DND-41 (cell line): ENCODE data around the gene PISD.

Source experiments
- CTCF ChIP-seq: IDR thresholded peaks from 2 replicates; pipeline ENCODE4 v1.5.1; 2012; ENCODE audit warnings: borderline replicate concordance, low read length, moderate library complexity, mild to moderate bottlenecking; ENCODE audit not compliant: poor library complexity, severe bottlenecking; ENCODE audit errors: extremely low read depth
- EZH2 ChIP-seq: IDR thresholded peaks from 3 replicates; pipeline ENCODE4 v1.6.1; 2012; ENCODE audit warnings: borderline replicate concordance, low read depth, mild to moderate bottlenecking, moderate library complexity, low read length, inconsistent platforms; ENCODE audit not compliant: severe bottlenecking

GRCh38 chr22:31579835-31580242 lies 82.2 kb downstream of the PISD start:
- TF ChIP-seq CTCF (no peak), EZH2 (no peak)
